ENCODE measurements around the gene G6PC2. TPM values are rescaled to one million over a fixed set of nuclear protein-coding genes. Genes with fewer than 3 reads are reported as not detected.
"Not testable (repeated sequence)": the region's sequence is repeated elsewhere in the genome, so short reads cannot be mapped to it uniquely, and the experiment has no call there.

G6PC2 gene
- total RNA-seq, 1 experiment from 2014 or later = not detected

- DNase-seq (ENCODE audit: low read depth, low spot score); in situ Hi-C loops (cut with HindIII; ENCODE audit: low pct_unique_long_range_greater_than_20kb, low sequenced_read_pairs): not testable (repeated sequence)
These were observed 31.1 kb downstream of the G6PC2 start for GRCh38 chr2:168932174-168932573.

- no peak for DNase-seq (ENCODE audit: low read depth, low spot score)
- in situ Hi-C loops (cut with HindIII; ENCODE audit: low pct_unique_long_range_greater_than_20kb, low sequenced_read_pairs) = no loop called here
These were observed 33.7 kb downstream of the G6PC2 start for GRCh38 chr2:168934826-168935225.

GRCh38 chr2:168935810-168936581, 34.9 kb downstream of the G6PC2 start:
- in situ Hi-C loops (cut with HindIII; ENCODE audit: low pct_unique_long_range_greater_than_20kb, low sequenced_read_pairs) = no loop called here
- peak; percentile 15 for DNase-seq (ENCODE audit: low read depth, low spot score)

- no peak for DNase-seq (ENCODE audit: low read depth, low spot score)
- in situ Hi-C loops (cut with HindIII; ENCODE audit: low pct_unique_long_range_greater_than_20kb, low sequenced_read_pairs) = no loop called here
These were observed 38.0 kb downstream of the G6PC2 start for GRCh38 chr2:168939061-168939460.

GRCh38 chr2:168939918-168940317, 38.8 kb downstream of the G6PC2 start:
- no peak for DNase-seq (ENCODE audit: low read depth, low spot score)

GRCh38 chr2:168941297-168941696, 40.2 kb downstream of the G6PC2 start:
- in situ Hi-C loops (cut with HindIII; ENCODE audit: low pct_unique_long_range_greater_than_20kb, low sequenced_read_pairs) = no loop called here
- no peak for DNase-seq (ENCODE audit: low read depth, low spot score)

More at GRCh38 chr2:168939918-168940317, 38.8 kb downstream of the G6PC2 start:
- in situ Hi-C loops (cut with HindIII; ENCODE audit: low pct_unique_long_range_greater_than_20kb, low sequenced_read_pairs) = no loop called here

GRCh38 chr2:168944065-168944464, 43.0 kb downstream of the G6PC2 start:
- in situ Hi-C loops (cut with HindIII; ENCODE audit: low pct_unique_long_range_greater_than_20kb, low sequenced_read_pairs) = no loop called here
- peak; percentile 6 for DNase-seq (ENCODE audit: low read depth, low spot score)

- in situ Hi-C loops (cut with HindIII; ENCODE audit: low pct_unique_long_range_greater_than_20kb, low sequenced_read_pairs) = no loop called here
- no peak for DNase-seq (ENCODE audit: low read depth, low spot score)
These were observed 44.4 kb downstream of the G6PC2 start for GRCh38 chr2:168945508-168945907.

GRCh38 chr2:168948621-168949212, 47.6 kb downstream of the G6PC2 start:
- in situ Hi-C loops (cut with HindIII; ENCODE audit: low pct_unique_long_range_greater_than_20kb, low sequenced_read_pairs) = no loop called here
- peak; percentile 45 for DNase-seq (ENCODE audit: low read depth, low spot score)

GRCh38 chr2:168949324-168949723, 48.2 kb downstream of the G6PC2 start:
- DNase-seq (ENCODE audit: low read depth, low spot score) = no peak
- in situ Hi-C loops (cut with HindIII; ENCODE audit: low pct_unique_long_range_greater_than_20kb, low sequenced_read_pairs) = no loop called here

- in situ Hi-C loops (cut with HindIII; ENCODE audit: low pct_unique_long_range_greater_than_20kb, low sequenced_read_pairs) = no loop called here
- no peak for DNase-seq (ENCODE audit: low read depth, low spot score)
These were observed 50.8 kb downstream of the G6PC2 start for GRCh38 chr2:168951871-168952270.

GRCh38 chr2:168952424-168952823, 51.3 kb downstream of the G6PC2 start:
- in situ Hi-C loops (cut with HindIII; ENCODE audit: low pct_unique_long_range_greater_than_20kb, low sequenced_read_pairs) = no loop called here

GRCh38 chr2:168954256-168954655, 53.2 kb downstream of the G6PC2 start:
- in situ Hi-C loops (cut with HindIII; ENCODE audit: low pct_unique_long_range_greater_than_20kb, low sequenced_read_pairs) = no loop called here
- no peak for DNase-seq (ENCODE audit: low read depth, low spot score)

More at GRCh38 chr2:168952424-168952823, 51.3 kb downstream of the G6PC2 start:
- DNase-seq (ENCODE audit: low read depth, low spot score) = no peak

- DNase-seq (ENCODE audit: low read depth, low spot score) = no peak
- in situ Hi-C loops (cut with HindIII; ENCODE audit: low pct_unique_long_range_greater_than_20kb, low sequenced_read_pairs) = no loop called here
These were observed 54.2 kb downstream of the G6PC2 start for GRCh38 chr2:168955321-168955720.

- DNase-seq (ENCODE audit: low read depth, low spot score) = no peak
- in situ Hi-C loops (cut with HindIII; ENCODE audit: low pct_unique_long_range_greater_than_20kb, low sequenced_read_pairs) = no loop called here
These were observed 55.3 kb downstream of the G6PC2 start for GRCh38 chr2:168956392-168956791.

Other genes starting within 250 kb of the G6PC2 start
- not detected in 2 replicates for gene NOSTRIN, start 98.7 kb upstream of the G6PC2 start, total RNA-seq (2014; rRNA removed; shearing (Covaris generic))
- gene SPC25, start 10.9 kb upstream of the G6PC2 start, total RNA-seq (2014; rRNA removed; shearing (Covaris generic)) = 11.8 and 13.9 TPM in 2 replicates
- 0.03 TPM in 1 of 2 replicates, not detected in the other for gene ABCB11, start 130.0 kb downstream of the G6PC2 start, total RNA-seq (2014; rRNA removed; shearing (Covaris generic))
- not detected in 2 replicates for gene DHRS9, start 168.3 kb downstream of the G6PC2 start, total RNA-seq (2014; rRNA removed; shearing (Covaris generic))